ENCODE results near the gene TNS3.

- TF ChIP-seq POLR2AphosphoS2 (IDR thresholded peaks at IDR 0.05; ENCODE audit: low read depth, low read length) (no peak), SMC3 (IDR thresholded peaks at IDR 0.05; ENCODE audit: borderline replicate concordance, low read length) (no peak), CTCF (IDR thresholded peaks at IDR 0.05 in 2 of 3, conservative IDR thresholded peaks at IDR 0.05 in 1 of 3; ENCODE audit: control insufficient read depth in 2 of 3, extremely low read depth in 1 of 3, insufficient read depth in 1 of 3, low read depth in 3 of 3, low read length in 3 of 3) (no peak), SPI1 (IDR thresholded peaks at IDR 0.05; ENCODE audit: borderline replicate concordance, insufficient read depth, low read depth, low read length) (no peak), ETV6 (conservative IDR thresholded peaks at IDR 0.05 in 1 of 2, IDR thresholded peaks at IDR 0.05 in 1 of 2; ENCODE audit: borderline replicate concordance in 1 of 2, low read depth in 1 of 2) (no peak), YY1 (IDR thresholded peaks at IDR 0.05; ENCODE audit: low read depth, low read length) (no peak), CREB1 (IDR thresholded peaks at IDR 0.05; ENCODE audit: low read depth) (no peak)
- TF ChIP-seq, protein P1, sequence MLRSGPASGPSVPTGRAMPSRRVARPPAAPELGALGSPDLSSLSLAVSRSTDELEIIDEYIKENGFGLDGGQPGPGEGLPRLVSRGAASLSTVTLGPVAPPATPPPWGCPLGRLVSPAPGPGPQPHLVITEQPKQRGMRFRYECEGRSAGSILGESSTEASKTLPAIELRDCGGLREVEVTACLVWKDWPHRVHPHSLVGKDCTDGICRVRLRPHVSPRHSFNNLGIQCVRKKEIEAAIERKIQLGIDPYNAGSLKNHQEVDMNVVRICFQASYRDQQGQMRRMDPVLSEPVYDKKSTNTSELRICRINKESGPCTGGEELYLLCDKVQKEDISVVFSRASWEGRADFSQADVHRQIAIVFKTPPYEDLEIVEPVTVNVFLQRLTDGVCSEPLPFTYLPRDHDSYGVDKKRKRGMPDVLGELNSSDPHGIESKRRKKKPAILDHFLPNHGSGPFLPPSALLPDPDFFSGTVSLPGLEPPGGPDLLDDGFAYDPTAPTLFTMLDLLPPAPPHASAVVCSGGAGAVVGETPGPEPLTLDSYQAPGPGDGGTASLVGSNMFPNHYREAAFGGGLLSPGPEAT (IDR thresholded peaks at IDR 0.05; ENCODE audit: low read depth), result no peak
Observed at GRCh38 chr7:47413526-47414341, 168.2 kb downstream of the TNS3 start.

Measured in GM12878 (cell line).